CD4-positive, alpha-beta T cell treated with Interleukin-15 for 4 hours (primary cell): Measurements from ENCODE around the gene PNLIPRP3.

Experiments
- DNase-seq: peaks from one replicate; pipeline ENCODE4 v3.0.0-alpha.2; 2020; ENCODE audit warnings: low spot score

Gene PNLIPRP3

GRCh38 chr10:116510565-116510964 is 82.9 kb downstream of the PNLIPRP3 start:
- DNase-seq, result no peak

GRCh38 chr10:116511365-116511764 is 83.7 kb downstream of the PNLIPRP3 start:
- DNase-seq, result no peak

DNA sequence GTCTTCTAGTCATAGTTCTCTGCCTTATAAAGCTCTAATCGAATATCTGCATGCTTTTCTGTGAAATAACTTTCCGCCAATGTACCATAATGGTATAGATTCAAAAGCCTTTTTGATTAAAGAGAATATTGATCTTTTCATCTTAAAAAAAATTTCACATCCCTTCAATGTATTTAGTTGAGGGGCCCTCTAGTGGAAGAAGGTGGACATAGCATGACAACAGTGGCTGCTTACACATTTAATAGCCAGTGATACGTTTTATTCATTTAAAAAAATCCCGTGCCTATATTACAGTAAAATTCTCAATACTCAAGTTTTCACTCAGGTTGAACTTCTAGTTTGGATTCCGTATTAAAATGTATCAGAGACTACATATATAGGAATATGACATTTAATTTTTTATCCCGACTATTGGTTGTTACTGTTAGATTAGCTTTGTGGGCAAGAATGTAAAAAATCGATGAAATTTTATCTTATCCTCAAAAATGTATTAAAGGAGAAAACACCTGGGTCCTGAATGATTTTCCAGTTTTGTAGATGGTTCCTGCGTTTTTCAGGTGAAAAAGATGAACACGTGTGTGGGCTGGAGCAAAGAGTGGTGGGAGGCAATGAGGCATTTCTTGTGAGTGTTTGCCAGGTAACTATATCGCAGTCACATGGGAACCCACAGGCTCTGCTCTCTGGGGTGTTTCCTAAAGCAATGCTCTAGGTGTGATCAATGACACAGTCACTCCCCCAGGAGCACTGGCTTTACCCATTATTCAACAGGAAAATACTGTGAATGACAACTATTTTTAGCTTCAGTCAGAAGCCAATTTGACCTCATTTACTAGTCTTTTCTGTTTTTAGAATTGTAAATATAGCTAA is 94.0 kb downstream of the PNLIPRP3 start:
- peak; percentile 28 for DNase-seq

- DNase-seq, result no peak
These were observed 95.2 kb downstream of the PNLIPRP3 start for GRCh38 chr10:116522803-116523381.

GRCh38 chr10:116524736-116525135 is 97.1 kb downstream of the PNLIPRP3 start:
- DNase-seq, result no peak

- DNase-seq, result no peak
These were observed 98.6 kb downstream of the PNLIPRP3 start for GRCh38 chr10:116526219-116526618.
